Ascending aorta (tissue), 2 donors: ENCODE measurements around the gene KCNMA1. TPM values are rescaled to one million over a fixed set of nuclear protein-coding genes. Genes with fewer than 3 reads are reported as not detected.

Source experiments
- DNase-seq, 2 donors: peaks; one replicate each; pipeline ENCODE4 v3.0.0-alpha.2; 2019; ENCODE audit warnings: low spot score in 2 of 2
- H3K27ac ChIP-seq, 2 donors: fragments of 200-600 bp; sonication (generic); one replicate each; pipeline ENCODE4 v1.5.1; 2016 to 2017; ENCODE audit warnings: mild to moderate bottlenecking in 1 of 2
- H3K27me3 ChIP-seq: fragments of 200-600 bp; sonication (generic); one replicate; pipeline ENCODE4 v1.5.1; 2017
- H3K36me3 ChIP-seq, 2 donors: fragments of 200-600 bp; sonication (generic); one replicate each; pipeline ENCODE4 v1.5.1; 2016
- H3K4me1 ChIP-seq, 2 donors: fragments of 200-600 bp; sonication (generic); one replicate each; pipeline ENCODE4 v1.5.1; 2016 to 2017; ENCODE audit warnings: mild to moderate bottlenecking in 1 of 2
- H3K4me3 ChIP-seq, 2 donors: fragments of 200-600 bp; sonication (generic); one replicate each; pipeline ENCODE4 v1.5.1; 2016 to 2017; ENCODE audit warnings: mild to moderate bottlenecking in 1 of 2
- H3K9me3 ChIP-seq, 2 donors: fragments of 200-600 bp; sonication (generic); one replicate each; pipeline ENCODE4 v1.5.1; 2016
- intact Hi-C: fragments of 100-400 bp; cut with DNase I; formaldehyde crosslinking; loops from one replicate; pipeline ENCODE4 v1.15.1; 2023
- total RNA-seq: library from RNA; depleted of rRNA; stranded (reverse); fragments of >200 nt; gene quantifications from one replicate; pipeline ENCODE4 v1.1.0, GENCODE V29; 2016
- TF ChIP-seq, protein P1 (sequence below), 3 experiments: fragments of 200-600 bp in 2 of 3; fragments of 450-650 bp in 1 of 3; sonication (generic) in 2 of 3; IDR thresholded peaks; one replicate each; pipeline ENCODE4 v1.5.1; 2016 to 2019; ENCODE audit warnings: antibody characterized with exemption in 3 of 3, mild to moderate bottlenecking in 1 of 3, moderate library complexity in 1 of 3

KCNMA1 gene
- total RNA-seq, 1 donor from 2014 or later = 28.6 TPM

DNA sequence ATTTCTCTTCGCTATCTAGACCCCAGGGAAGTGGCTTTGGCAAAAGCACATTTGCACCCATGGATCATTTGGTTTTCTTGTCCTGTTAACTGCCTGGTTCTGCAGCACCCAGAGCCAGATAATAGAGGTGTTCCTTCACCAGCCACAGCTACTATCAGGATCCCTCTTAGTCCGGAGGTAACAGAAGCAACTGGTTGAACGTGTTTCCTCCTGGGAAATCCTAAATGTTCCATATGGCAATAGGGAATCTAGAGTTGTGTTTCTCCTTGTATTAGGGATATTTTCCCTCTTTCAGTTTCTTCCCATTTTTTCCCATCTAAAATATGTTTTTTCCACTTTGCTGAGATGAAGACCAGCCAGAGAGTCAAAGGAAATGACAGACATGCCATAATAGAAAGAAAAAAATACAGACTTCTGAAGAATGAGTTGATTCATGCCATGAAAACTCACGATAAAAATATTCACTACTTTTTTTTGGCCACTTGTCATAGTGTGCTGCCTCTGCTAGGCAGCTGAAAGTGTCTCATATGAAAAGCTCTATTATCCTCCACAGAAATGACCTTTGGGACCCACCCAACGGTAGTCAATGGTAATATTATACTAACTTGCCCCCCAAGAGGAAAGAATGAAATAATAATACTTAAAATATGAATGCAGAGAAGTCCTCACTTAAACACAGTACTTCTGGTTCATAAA lies 472.8 kb downstream of the KCNMA1 start:
- Histone ChIP-seq H3K36me3 (no peaks in the 10 kb centered on the region), H3K27ac (peak overlapping the region; percentile 69 to 72), H3K4me3 (peak overlapping the region in 1 of 2 donors; percentile 41), H3K4me1 (peaks cover 0 to 36% of the 10 kb centered on the region in 2 donors), H3K27me3 (no peaks in the 10 kb centered on the region), H3K9me3 (no peaks in the 10 kb centered on the region)
- DNase-seq = no peak
- TF ChIP-seq, protein P1, sequence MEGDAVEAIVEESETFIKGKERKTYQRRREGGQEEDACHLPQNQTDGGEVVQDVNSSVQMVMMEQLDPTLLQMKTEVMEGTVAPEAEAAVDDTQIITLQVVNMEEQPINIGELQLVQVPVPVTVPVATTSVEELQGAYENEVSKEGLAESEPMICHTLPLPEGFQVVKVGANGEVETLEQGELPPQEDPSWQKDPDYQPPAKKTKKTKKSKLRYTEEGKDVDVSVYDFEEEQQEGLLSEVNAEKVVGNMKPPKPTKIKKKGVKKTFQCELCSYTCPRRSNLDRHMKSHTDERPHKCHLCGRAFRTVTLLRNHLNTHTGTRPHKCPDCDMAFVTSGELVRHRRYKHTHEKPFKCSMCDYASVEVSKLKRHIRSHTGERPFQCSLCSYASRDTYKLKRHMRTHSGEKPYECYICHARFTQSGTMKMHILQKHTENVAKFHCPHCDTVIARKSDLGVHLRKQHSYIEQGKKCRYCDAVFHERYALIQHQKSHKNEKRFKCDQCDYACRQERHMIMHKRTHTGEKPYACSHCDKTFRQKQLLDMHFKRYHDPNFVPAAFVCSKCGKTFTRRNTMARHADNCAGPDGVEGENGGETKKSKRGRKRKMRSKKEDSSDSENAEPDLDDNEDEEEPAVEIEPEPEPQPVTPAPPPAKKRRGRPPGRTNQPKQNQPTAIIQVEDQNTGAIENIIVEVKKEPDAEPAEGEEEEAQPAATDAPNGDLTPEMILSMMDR (IDR thresholded peaks at IDR 0.05) = no peak
- intact Hi-C loops = loop anchor here (1.0 to 2.0 kb wide), 2 partner anchors 228 to 477 kb away; no protein-coding TSS in a partner anchor

DNA sequence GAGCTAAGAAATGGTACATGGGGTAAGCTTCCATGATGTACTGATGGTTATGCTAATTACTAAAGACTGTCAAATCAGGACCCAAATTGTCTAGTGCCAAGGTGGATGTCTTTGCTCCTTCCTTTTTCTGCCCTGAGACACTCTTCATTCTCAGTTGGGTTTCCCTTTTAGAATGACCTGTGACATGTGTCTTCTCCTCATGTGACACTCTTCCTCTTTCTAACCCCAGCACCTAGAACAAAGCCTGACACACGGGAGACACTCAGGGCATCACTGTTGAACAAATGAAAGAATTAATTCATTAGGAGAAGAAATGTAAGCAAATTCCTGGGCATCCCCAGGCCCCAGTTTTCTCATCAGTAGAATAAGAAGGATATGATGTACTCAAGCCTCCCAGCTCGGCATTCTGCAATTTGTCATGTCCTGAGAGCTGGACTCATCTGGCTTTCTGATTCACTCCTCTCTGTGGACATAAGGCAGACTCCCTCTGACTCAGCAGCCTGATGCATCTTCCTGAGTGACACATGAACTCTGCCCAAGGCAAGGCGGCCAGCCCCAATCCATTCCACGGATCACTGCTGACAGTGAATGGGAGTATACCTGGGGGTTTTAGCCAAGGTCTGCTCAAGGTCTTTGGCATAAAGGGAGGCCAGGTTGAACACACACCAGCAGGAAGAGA lies 473.8 kb downstream of the KCNMA1 start:
- peak overlapping the region; percentile 69 to 72 for H3K27ac ChIP-seq
- peak; percentile 29 to 80 for DNase-seq

DNA sequence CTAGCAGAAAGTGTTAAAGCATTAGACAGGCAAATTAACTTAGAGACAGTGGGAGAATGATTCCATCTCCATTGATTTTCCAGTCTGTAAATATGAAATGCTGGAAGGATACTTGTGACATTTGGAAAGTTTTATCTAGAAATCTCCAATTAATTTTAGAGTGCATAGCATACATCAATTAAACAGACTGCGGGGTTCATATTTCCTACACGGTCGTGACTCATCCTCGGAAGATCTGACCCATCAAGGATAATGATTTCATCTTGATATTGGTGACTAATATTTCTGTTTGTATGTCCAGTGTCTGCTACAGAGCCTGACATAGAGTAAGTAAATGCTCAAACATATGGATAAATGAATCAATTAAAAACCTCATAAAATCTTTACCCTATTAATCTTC lies 474.9 kb downstream of the KCNMA1 start:
- intact Hi-C loops = no loop called here
- Histone ChIP-seq H3K9me3 (no peaks in the 10 kb centered on the region), H3K4me1 (peaks cover 0 to 45% of the 10 kb centered on the region in 2 donors), H3K27me3 (no peaks in the 10 kb centered on the region), H3K36me3 (no peaks in the 10 kb centered on the region), H3K4me3 (no peak overlapping the region), H3K27ac (no peak overlapping the region)
- TF ChIP-seq, protein P1 (IDR thresholded peaks at IDR 0.05) = no peak
- no peak for DNase-seq

More for the DNA sequence above, 473.8 kb downstream of the KCNMA1 start:
- Histone ChIP-seq H3K27me3 (no peaks in the 10 kb centered on the region), H3K4me3 (no peak overlapping the region), H3K9me3 (no peaks in the 10 kb centered on the region), H3K36me3 (no peaks in the 10 kb centered on the region), H3K4me1 (peaks cover 0 to 39% of the 10 kb centered on the region in 2 donors)
- TF ChIP-seq, protein P1 (IDR thresholded peaks at IDR 0.05) = no peak
- intact Hi-C loops = loop anchor here (2.0 kb wide), 1 partner anchor 229 kb away; no protein-coding TSS in a partner anchor

DNA sequence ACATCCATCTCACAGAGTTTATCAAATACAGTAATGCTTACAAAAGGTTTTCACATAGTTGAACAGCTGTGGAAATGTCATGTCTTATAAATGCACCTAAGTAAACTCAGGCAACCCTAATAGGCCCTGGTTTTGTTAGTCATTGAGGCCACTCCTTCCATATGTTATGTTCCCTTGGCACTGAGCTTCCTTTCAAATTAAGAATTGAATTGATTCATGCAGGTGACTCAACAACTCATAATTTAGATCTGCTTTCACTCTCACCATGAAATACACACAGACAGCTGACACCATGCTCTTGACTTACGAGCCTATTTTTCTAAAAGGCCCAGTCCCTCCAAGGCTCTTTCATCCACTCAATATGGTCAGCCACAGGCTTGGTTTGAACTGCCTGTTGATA lies 476.9 kb downstream of the KCNMA1 start:
- Histone ChIP-seq H3K4me1 (peaks cover 0 to 63% of the 10 kb centered on the region in 2 donors), H3K27me3 (no peaks in the 10 kb centered on the region), H3K36me3 (no peaks in the 10 kb centered on the region), H3K27ac (no peak overlapping the region), H3K9me3 (no peaks in the 10 kb centered on the region), H3K4me3 (no peak overlapping the region)
- TF ChIP-seq, protein P1 (IDR thresholded peaks at IDR 0.05) = no peak
- intact Hi-C loops = no loop called here
- no peak for DNase-seq

DNA sequence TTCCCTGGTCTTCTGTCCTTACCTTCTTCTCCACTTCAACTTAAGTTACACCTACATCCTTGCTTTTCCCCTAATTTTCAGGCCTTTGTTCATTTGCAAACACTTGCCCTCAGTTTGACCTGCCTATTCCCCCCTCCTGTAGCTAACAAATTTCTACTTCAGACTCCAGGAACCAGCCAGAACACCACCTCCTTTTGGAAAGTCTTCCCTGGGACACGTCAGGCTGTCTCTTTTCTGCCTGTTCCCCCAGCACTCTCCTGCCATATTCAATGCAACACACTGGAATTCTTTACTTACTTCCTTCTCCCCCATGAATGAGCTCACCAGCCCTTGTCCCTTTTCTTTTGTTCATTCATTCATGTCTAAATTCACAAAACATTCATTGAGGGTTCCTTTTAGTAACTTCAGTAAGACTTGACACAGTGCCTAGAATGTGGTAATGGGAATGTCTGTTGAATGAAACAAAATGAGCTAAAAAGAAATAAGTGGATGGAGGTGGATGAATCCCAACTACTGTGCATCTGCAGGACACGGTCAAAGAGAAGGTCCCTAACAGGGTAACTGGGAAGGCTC lies 478.0 kb downstream of the KCNMA1 start:
- Histone ChIP-seq H3K27ac (no peak overlapping the region), H3K36me3 (no peaks in the 10 kb centered on the region), H3K4me1 (peaks cover 0 to 60% of the 10 kb centered on the region in 2 donors), H3K9me3 (no peaks in the 10 kb centered on the region), H3K4me3 (no peak overlapping the region), H3K27me3 (no peaks in the 10 kb centered on the region)
- TF ChIP-seq, protein P1 (IDR thresholded peaks at IDR 0.05) = no peak
- DNase-seq = no peak
- intact Hi-C loops = no loop called here
